ENCODE results near the gene INVS. TPM values are rescaled to one million over a fixed set of nuclear protein-coding genes. Genes with fewer than 3 reads are reported as not detected.

The INVS gene
- total and polyA plus RNA-seq, 2 donors (not counting 3 experiments of a cell fraction or from before 2014, with no cell fraction given), result 8.5 to 17.9 TPM

DNA sequence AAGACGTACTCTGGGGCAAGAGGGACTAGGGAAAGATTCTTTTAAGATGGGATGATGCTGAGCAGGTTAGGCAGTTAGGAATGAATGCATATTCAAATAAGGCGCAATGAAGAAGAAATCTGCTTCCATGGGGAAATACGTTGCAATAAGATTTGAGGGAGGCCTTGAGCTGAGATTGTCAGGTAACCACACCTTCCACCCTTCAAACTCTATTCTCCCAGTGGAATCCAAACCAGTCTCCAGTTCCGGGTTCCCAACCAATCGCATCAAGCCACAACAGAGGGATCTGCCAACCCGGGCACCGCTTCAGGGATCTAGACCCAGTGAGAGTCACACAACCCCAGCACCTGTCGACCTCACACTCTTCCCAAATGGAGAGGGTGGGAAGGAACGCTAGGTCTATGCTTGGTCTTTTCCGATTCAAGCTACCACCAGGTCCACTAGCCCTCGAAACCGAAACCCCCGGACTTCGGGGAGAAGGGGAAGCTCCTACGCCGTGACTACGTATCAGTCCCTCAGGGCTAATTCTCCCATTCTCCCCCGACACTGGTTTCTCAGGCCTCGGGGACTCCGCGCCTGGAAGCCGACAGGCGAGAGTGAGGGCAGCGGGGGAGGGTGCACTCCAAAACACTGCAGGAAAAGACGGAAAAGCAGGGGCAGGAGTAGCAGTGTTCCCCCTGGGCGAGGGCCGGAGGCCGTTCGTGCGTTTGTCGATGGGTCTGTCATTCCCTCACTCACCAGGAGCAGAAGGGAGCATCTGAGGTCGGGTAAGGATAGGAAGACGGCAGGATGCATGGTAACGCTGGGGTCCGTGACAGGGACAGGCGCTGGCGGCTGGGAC lies 777 bp upstream of the INVS start:
- FAIRE-seq, result no peak
- H3K4me2 ChIP-seq (ENCODE audit: insufficient read depth, low read length), result peak overlapping the region; percentile 83
- dilution Hi-C loops (cut with MboI; ENCODE audit: extremely low pct_ligation_motif_present, low sequenced_read_pairs), result no loop called here
- peaks cover 40% of the 10 kb centered on the region for H3K79me2 ChIP-seq (ENCODE audit: control insufficient read depth, insufficient read depth, low read length)
- DNase-seq (ENCODE audit: low read depth, low spot score), result peak; percentile 80
- TF ChIP-seq POLR2AphosphoS5 (IDR thresholded peaks at IDR 0.05; ENCODE audit: insufficient read depth, low read depth, low read length) (no peak), JUN (IDR thresholded peaks at IDR 0.05; ENCODE audit: borderline replicate concordance, insufficient read depth, insufficient read length, low read depth) (no peak), EZH2 (IDR thresholded peaks at IDR 0.05; ENCODE audit: borderline replicate concordance, low read depth, low read length, severe bottlenecking) (no peak), MYC (IDR thresholded peaks at IDR 0.05; ENCODE audit: low read depth, low read length) (no peak)
- ChIA-PET POLR2A (interaction anchor here (0.9 to 1.0 kb wide), 2 partner anchors 9 to 11 kb away, joined by 3 to 4 read pairs; no protein-coding TSS in a partner anchor), CTCF (interaction anchor here (1.4 kb wide), 1 partner anchor 913 kb away, joined by 3 read pairs; no protein-coding TSS in a partner anchor)
- H3K4me1 ChIP-seq (ENCODE audit: control insufficient read depth, extremely low read depth, insufficient read depth, low read length), result peaks cover 20% of the 10 kb centered on the region
- H3K36me3 ChIP-seq (ENCODE audit: control insufficient read depth in 2 of 2, extremely low read depth in 1 of 2, insufficient read depth in 2 of 2, low read length in 2 of 2), result no peaks in the 10 kb centered on the region
- peak overlapping the region; percentile 24 to 72 (median 63) for H3K4me3 ChIP-seq (replicated peaks in 1 of 3; ENCODE audit: insufficient read depth in 1 of 3, low read depth in 1 of 3, low read length in 3 of 3)
- H3K9me3 ChIP-seq (replicated peaks; ENCODE audit: control insufficient read depth, insufficient read depth, low read length), result no peaks in the 10 kb centered on the region
- intact Hi-C loops (cut with micrococcal nuclease), result loop anchor here (2.0 to 5.0 kb wide), 4 partner anchors 113 to 913 kb away; partner anchors contain the start of gene MSANTD3
- H3K27ac ChIP-seq (ENCODE audit: insufficient read depth, low read depth, low read length), result peak overlapping the region; percentile 74
- H3K9me1 ChIP-seq (replicated peaks; ENCODE audit: control insufficient read depth, extremely low read depth, insufficient read depth, low read length), result no peaks in the 10 kb centered on the region
- H4K20me1 ChIP-seq (replicated peaks; ENCODE audit: control insufficient read depth, extremely low read depth, insufficient read depth, low read length), result no peaks in the 10 kb centered on the region
- no peaks in the 10 kb centered on the region for H3K27me3 ChIP-seq (ENCODE audit: control insufficient read depth in 2 of 2, insufficient read depth in 2 of 2, low read length in 2 of 2)
- peak overlapping the region; percentile 56 for H2AFZ ChIP-seq (ENCODE audit: low read depth, low read length)
- H3K9ac ChIP-seq (replicated peaks; ENCODE audit: extremely low read depth, insufficient read depth, low read length), result peak overlapping the region; percentile 87
- TSS peak; percentile 56 for BruUV-seq (replicated peaks)

DNA sequence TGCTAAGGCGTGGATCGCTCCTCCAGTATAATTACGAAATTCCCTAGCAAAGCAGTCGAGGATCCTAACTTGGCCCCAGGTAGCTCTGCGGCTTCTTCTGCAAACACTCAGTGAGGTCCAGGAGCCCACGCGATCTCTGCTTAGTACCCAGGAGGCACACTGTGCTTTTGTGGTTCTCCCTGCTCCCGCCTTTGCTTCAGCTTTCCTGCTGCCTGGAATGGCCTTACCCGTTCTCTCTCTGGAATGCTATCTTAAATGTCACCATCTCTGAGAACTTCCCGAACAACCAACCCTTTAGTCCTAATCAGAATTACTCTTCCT lies 639 bp downstream of the INVS start:
- FAIRE-seq, result no peak
- Histone ChIP-seq H3K36me3 (ENCODE audit: control insufficient read depth in 2 of 2, extremely low read depth in 1 of 2, insufficient read depth in 2 of 2, low read length in 2 of 2) (peaks cover 0 to 4% of the 10 kb centered on the region in 2 experiments), H3K27ac (ENCODE audit: insufficient read depth, low read depth, low read length) (peak overlapping the region; percentile 56), H3K9me3 (replicated peaks; ENCODE audit: control insufficient read depth, insufficient read depth, low read length) (no peaks in the 10 kb centered on the region), H3K27me3 (ENCODE audit: control insufficient read depth in 2 of 2, insufficient read depth in 2 of 2, low read length in 2 of 2) (no peaks in the 10 kb centered on the region), H2AFZ (ENCODE audit: low read depth, low read length) (peak overlapping the region; percentile 92), H3K79me2 (ENCODE audit: control insufficient read depth, insufficient read depth, low read length) (peaks cover 32% of the 10 kb centered on the region), H3K9me1 (replicated peaks; ENCODE audit: control insufficient read depth, extremely low read depth, insufficient read depth, low read length) (no peaks in the 10 kb centered on the region), H3K9ac (replicated peaks; ENCODE audit: extremely low read depth, insufficient read depth, low read length) (peak overlapping the region; percentile 78), H3K4me1 (ENCODE audit: control insufficient read depth, extremely low read depth, insufficient read depth, low read length) (peaks cover 20% of the 10 kb centered on the region), H3K4me2 (ENCODE audit: insufficient read depth, low read length) (peak overlapping the region; percentile 94), H4K20me1 (replicated peaks; ENCODE audit: control insufficient read depth, extremely low read depth, insufficient read depth, low read length) (no peaks in the 10 kb centered on the region), H3K4me3 (replicated peaks in 1 of 3; ENCODE audit: insufficient read depth in 1 of 3, low read depth in 1 of 3, low read length in 3 of 3) (peak overlapping the region; percentile 63 to 85 (median 76))
- intact Hi-C loops (cut with micrococcal nuclease), result loop anchor here (1.0 to 5.0 kb wide), 10 partner anchors 12 to 915 kb away; partner anchors contain the start of genes MSANTD3 and SEC61B
- ChIA-PET POLR2A (interaction anchor here (0.6 to 1.0 kb wide), 2 partner anchors 13 to 876 kb away, joined by 4 to 5 read pairs; no protein-coding TSS in a partner anchor), CTCF (interaction anchor here (1.1 to 1.4 kb wide), 2 partner anchors 9 to 914 kb away, joined by 3 to 5 read pairs; no protein-coding TSS in a partner anchor)
- no TSS peak for BruUV-seq (replicated peaks)
- dilution Hi-C loops (cut with MboI; ENCODE audit: extremely low pct_ligation_motif_present, low sequenced_read_pairs), result no loop called here
- TF ChIP-seq MYC (IDR thresholded peaks at IDR 0.05; ENCODE audit: low read depth, low read length) (no peak), GATA2 (IDR thresholded peaks at IDR 0.05; ENCODE audit: insufficient read depth, insufficient read length, low read depth, low read length) (no peak)
- no peak for DNase-seq (ENCODE audit: low read depth, low spot score)
